HG03108 (cell line): ENCODE data around the gene ADCYAP1R1.

Experiments used
- ATAC-seq: cut with Tn5 transposase; IDR thresholded peaks from one replicate; pipeline ENCODE4 v1.9.1; 2021; ENCODE audit warnings: moderate library complexity; ENCODE audit not compliant: unreplicated experiment

The ADCYAP1R1 gene

GRCh38 chr7:31066516-31067130 lies 14.5 kb downstream of the ADCYAP1R1 start:
- ATAC-seq = no peak

- ATAC-seq = no peak
Measured at GRCh38 chr7:31067491-31067890, 15.4 kb downstream of the ADCYAP1R1 start.

GRCh38 chr7:31068006-31068675 lies 16.0 kb downstream of the ADCYAP1R1 start:
- no peak for ATAC-seq

- no peak for ATAC-seq
Measured at GRCh38 chr7:31069860-31070555, 17.9 kb downstream of the ADCYAP1R1 start.

- no peak for ATAC-seq
Measured at GRCh38 chr7:31070991-31071644, 19.0 kb downstream of the ADCYAP1R1 start.

GRCh38 chr7:31071645-31072029 lies 19.5 kb downstream of the ADCYAP1R1 start:
- no peak for ATAC-seq

GRCh38 chr7:31073326-31074119 lies 21.4 kb downstream of the ADCYAP1R1 start:
- ATAC-seq = no peak

GRCh38 chr7:31074120-31074383 lies 21.9 kb downstream of the ADCYAP1R1 start:
- ATAC-seq = no peak

GRCh38 chr7:31074403-31075085 lies 22.4 kb downstream of the ADCYAP1R1 start:
- no peak for ATAC-seq

- no peak for ATAC-seq
Measured at GRCh38 chr7:31075086-31075405, 22.9 kb downstream of the ADCYAP1R1 start.

GRCh38 chr7:31076051-31076450 lies 23.9 kb downstream of the ADCYAP1R1 start:
- ATAC-seq = no peak

GRCh38 chr7:31076641-31077310 lies 24.7 kb downstream of the ADCYAP1R1 start:
- ATAC-seq = no peak

- ATAC-seq = no peak
Measured at GRCh38 chr7:31077484-31078362, 25.6 kb downstream of the ADCYAP1R1 start.

- no peak for ATAC-seq
Measured at GRCh38 chr7:31078363-31078990, 26.4 kb downstream of the ADCYAP1R1 start.

- no peak for ATAC-seq
Measured at GRCh38 chr7:31079126-31079823, 27.2 kb downstream of the ADCYAP1R1 start.

- no peak for ATAC-seq
Measured at GRCh38 chr7:31079824-31080511, 27.9 kb downstream of the ADCYAP1R1 start.

GRCh38 chr7:31080763-31081162 lies 28.7 kb downstream of the ADCYAP1R1 start:
- ATAC-seq = no peak

- ATAC-seq = no peak
Measured at GRCh38 chr7:31082017-31082416, 29.9 kb downstream of the ADCYAP1R1 start.
